Spinal cord (tissue), 10 donors: ENCODE measurements around the gene UNC5C. TPM values are rescaled to one million over a fixed set of nuclear protein-coding genes. Genes with fewer than 3 reads are reported as not detected.

ENCODE experiments used
- DNase-seq, 6 donors: peaks; one replicate each; pipeline versions ENCODE4 v3.0.0 to v3.0.0-alpha.2; 2013 to 2015; ENCODE audit warnings: low spot score in 6 of 6, low read depth in 4 of 6
- H3K27ac ChIP-seq: one replicate; pipeline ENCODE4 v1.5.1; 2013; ENCODE audit warnings: low read depth, low read length, control low read depth
- H3K27me3 ChIP-seq: one replicate; pipeline ENCODE4 v1.6.1; 2013; ENCODE audit warnings: low read length; ENCODE audit not compliant: control insufficient read depth, insufficient read depth
- H3K36me3 ChIP-seq: one replicate; pipeline ENCODE4 v1.6.1; 2013; ENCODE audit warnings: low read length; ENCODE audit not compliant: control insufficient read depth, insufficient read depth
- H3K4me1 ChIP-seq: one replicate; pipeline ENCODE4 v1.6.1; 2013; ENCODE audit warnings: low read length; ENCODE audit not compliant: control insufficient read depth, insufficient read depth
- H3K4me3 ChIP-seq: one replicate; pipeline ENCODE4 v1.5.1; 2013; ENCODE audit warnings: low read depth, low read length, control low read depth
- H3K9me3 ChIP-seq: one replicate; pipeline ENCODE4 v1.6.1; 2013; ENCODE audit warnings: low read length; ENCODE audit not compliant: control insufficient read depth, insufficient read depth
- WGBS: methylation state at CpG from one replicate; pipeline ENCODE4 v1.1.5; 2013; ENCODE audit warnings: missing lambda C conversion rate; ENCODE audit not compliant: insufficient coverage; 5-methylcytosine and 5-hydroxymethylcytosine counted together
- polyA plus RNA-seq, 2 donors: library from polyadenylated mRNA; unstranded; fragments of 120-200 nt; gene quantifications; one replicate each; pipeline ENCODE4 v1.2.1, GENCODE V29; 2013; ENCODE audit not compliant: insufficient read length in 2 of 2
- total RNA-seq, 2 donors: library from RNA; depleted of rRNA in 1 of 2; stranded (reverse); fragments of 120-200 nt in 1 of 2; fragments of >200 nt in 1 of 2; gene quantifications; one replicate each; pipeline versions ENCODE4 v1.2.3 to v1.2.4, GENCODE V29; 2013 to 2014
- donor health status: healthy.

Gene UNC5C
- total and polyA plus RNA-seq, 4 donors = 11.3 to 33.2 (median 20.7) TPM

GRCh38 chr4:95462921-95463320 is 85.9 kb downstream of the UNC5C start:
- no peaks in the 10 kb centered on the region for H3K27me3 ChIP-seq
- H3K4me3 ChIP-seq = no peak overlapping the region
- DNase-seq = no peak
- 79% methylated on average over 6 of the region's 8 CpGs for WGBS
- no peaks in the 10 kb centered on the region for H3K9me3 ChIP-seq
- H3K27ac ChIP-seq = no peak overlapping the region
- H3K36me3 ChIP-seq = no peaks in the 10 kb centered on the region
- H3K4me1 ChIP-seq = no peaks in the 10 kb centered on the region

- Histone ChIP-seq H3K36me3 (no peaks in the 10 kb centered on the region), H3K4me1 (no peaks in the 10 kb centered on the region), H3K27me3 (no peaks in the 10 kb centered on the region), H3K27ac (no peak overlapping the region), H3K4me3 (no peak overlapping the region), H3K9me3 (no peaks in the 10 kb centered on the region)
- DNase-seq = no peak
- WGBS = 62% methylated on average over 2 of the region's 4 CpGs
Measured at GRCh38 chr4:95457353-95457752, 91.4 kb downstream of the UNC5C start.

DNA sequence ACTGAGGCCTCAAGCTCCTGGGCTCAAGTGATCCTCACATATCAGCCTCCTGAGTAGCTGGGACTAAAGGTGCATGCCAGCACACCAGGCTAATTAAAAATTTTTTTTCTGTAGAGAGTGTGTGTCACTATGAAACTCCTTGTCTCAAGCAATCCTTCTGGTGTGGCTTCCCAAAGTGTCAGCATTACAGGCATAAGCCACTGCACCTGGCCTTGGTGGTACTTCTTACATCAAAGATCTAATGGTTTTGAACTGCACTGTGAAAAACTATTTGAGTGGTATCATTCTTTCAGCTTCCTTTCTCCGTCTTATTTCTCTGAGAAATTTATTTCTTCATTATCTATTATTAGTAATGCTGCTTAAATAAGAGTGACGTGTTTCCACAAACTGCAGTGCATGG is 98.5 kb downstream of the UNC5C start:
- H3K36me3 ChIP-seq = no peaks in the 10 kb centered on the region
- H3K27me3 ChIP-seq = no peaks in the 10 kb centered on the region
- no peaks in the 10 kb centered on the region for H3K9me3 ChIP-seq
- no CpG with 5 or more reads among the region's 2 CpGs for WGBS
- no peak for DNase-seq
- H3K27ac ChIP-seq = no peak overlapping the region
- H3K4me3 ChIP-seq = no peak overlapping the region
- H3K4me1 ChIP-seq = no peaks in the 10 kb centered on the region

DNA sequence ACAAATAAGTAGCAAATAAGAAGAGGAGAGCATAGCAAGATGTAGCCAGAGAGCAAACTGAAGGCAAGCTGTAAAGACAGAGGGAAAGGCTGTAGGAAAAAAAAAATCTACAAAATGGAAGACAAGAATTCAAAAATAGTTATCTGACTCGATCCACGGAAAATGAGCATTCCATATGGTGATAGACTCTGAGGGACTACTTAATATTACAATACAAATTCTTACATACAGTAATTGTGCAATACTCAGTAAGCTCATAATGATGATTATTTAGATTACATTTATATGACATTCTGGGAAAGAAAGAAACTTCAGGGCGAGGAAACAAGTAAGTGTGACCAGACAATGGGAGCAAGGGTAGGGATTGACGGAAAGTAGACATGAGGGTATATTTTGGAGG is 102.6 kb downstream of the UNC5C start:
- Histone ChIP-seq H3K9me3 (no peaks in the 10 kb centered on the region), H3K27ac (no peak overlapping the region), H3K4me1 (no peaks in the 10 kb centered on the region), H3K4me3 (no peak overlapping the region), H3K36me3 (no peaks in the 10 kb centered on the region), H3K27me3 (no peaks in the 10 kb centered on the region)
- DNase-seq = no peak
- no CpG with 5 or more reads among the region's 4 CpGs for WGBS

GRCh38 chr4:95445251-95445650 is 103.5 kb downstream of the UNC5C start:
- 100% methylated on average over 2 of the region's 5 CpGs for WGBS
- Histone ChIP-seq H3K4me3 (no peak overlapping the region), H3K4me1 (no peaks in the 10 kb centered on the region), H3K27me3 (no peaks in the 10 kb centered on the region), H3K36me3 (no peaks in the 10 kb centered on the region), H3K27ac (no peak overlapping the region), H3K9me3 (no peaks in the 10 kb centered on the region)
- DNase-seq = no peak

- Histone ChIP-seq H3K27ac (no peak overlapping the region), H3K27me3 (no peaks in the 10 kb centered on the region), H3K9me3 (no peaks in the 10 kb centered on the region), H3K36me3 (no peaks in the 10 kb centered on the region), H3K4me1 (no peaks in the 10 kb centered on the region), H3K4me3 (no peak overlapping the region)
- no CpG with 5 or more reads among the region's 5 CpGs for WGBS
- peak in 1 of 6 donors; percentile 11 for DNase-seq
Measured at GRCh38 chr4:95444812-95445211, 104.0 kb downstream of the UNC5C start.

- Histone ChIP-seq H3K4me1 (no peaks in the 10 kb centered on the region), H3K36me3 (no peaks in the 10 kb centered on the region), H3K27ac (no peak overlapping the region), H3K4me3 (no peak overlapping the region), H3K9me3 (no peaks in the 10 kb centered on the region), H3K27me3 (no peaks in the 10 kb centered on the region)
- peak in 1 of 6 donors; percentile 52 for DNase-seq
- WGBS = 26% methylated on average over 4 of the region's 4 CpGs
Measured at GRCh38 chr4:95439896-95440295, 108.9 kb downstream of the UNC5C start.

DNA sequence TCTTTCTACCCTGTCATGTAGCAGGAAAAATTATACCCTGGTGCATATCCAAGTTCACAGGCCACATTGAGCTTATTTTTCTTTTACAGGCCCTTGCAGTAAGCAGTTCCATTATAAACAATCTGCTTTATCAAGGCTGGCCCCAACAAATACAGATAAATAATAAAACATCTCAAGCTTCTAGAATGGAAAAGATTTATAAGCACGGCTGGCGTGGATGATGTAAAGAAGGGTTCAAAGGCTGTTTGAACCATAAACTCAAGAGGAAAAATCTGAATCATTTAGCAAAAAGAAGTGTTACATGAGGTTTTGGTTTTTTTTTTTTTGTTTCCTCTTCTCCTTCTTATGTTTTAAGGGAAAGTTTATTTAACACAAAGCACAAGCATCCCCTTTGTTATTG is 109.7 kb downstream of the UNC5C start:
- no peaks in the 10 kb centered on the region for H3K27me3 ChIP-seq
- H3K4me3 ChIP-seq = no peak overlapping the region
- no peak overlapping the region for H3K27ac ChIP-seq

DNA sequence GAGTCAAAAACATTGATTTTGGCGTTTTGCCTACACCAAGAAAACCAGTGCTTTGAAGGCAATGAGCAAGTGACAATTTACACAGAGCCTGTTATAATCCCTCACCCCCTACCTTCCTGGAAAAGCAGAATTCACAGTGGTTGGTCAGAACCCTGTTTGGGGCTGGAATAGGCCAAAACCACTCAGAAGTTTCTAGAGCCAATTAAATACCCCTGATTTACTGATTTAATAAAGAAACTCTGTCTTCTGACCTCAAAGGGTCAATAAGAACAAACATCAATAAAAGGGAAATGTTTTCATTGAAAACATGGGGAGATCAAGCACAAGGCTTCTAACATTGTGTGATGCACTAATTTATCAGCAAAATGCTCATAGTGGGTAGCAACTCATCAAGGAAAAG is 116.3 kb downstream of the UNC5C start:
- WGBS = no CpG with 5 or more reads among the region's 1 CpG
- Histone ChIP-seq H3K27me3 (no peaks in the 10 kb centered on the region), H3K36me3 (no peaks in the 10 kb centered on the region), H3K4me1 (no peaks in the 10 kb centered on the region), H3K27ac (no peak overlapping the region), H3K9me3 (no peaks in the 10 kb centered on the region), H3K4me3 (no peak overlapping the region)
- DNase-seq = peak in 2 of 6 donors; percentile 64 to 70

More for the DNA sequence above, 109.7 kb downstream of the UNC5C start:
- Histone ChIP-seq H3K9me3 (no peaks in the 10 kb centered on the region), H3K36me3 (no peaks in the 10 kb centered on the region), H3K4me1 (no peaks in the 10 kb centered on the region)
- no CpG with 5 or more reads among the region's 2 CpGs for WGBS
- DNase-seq = peak in 1 of 6 donors; percentile 11

DNA sequence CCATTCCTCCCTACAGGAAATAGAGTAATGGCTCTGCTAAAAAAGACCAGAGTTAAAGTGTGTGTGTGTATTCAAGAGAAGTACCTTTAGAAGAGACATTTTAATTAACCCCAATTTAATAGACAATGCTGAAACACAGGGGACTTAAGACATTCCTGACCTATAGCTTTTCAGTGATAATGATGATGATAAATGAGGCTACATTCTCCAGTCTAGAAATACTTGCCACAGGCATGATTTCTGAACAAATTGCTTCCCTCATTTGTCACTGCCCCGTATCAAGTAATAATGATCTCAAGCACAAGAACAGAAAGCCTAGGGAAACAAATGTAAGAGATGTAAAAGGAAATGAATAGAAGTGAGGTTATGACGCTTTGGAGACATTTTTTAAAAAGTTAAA is 117.1 kb downstream of the UNC5C start:
- 83% methylated on average over 1 of the region's 2 CpGs for WGBS
- no peaks in the 10 kb centered on the region for H3K9me3 ChIP-seq
- no peaks in the 10 kb centered on the region for H3K27me3 ChIP-seq
- peak in 1 of 6 donors; percentile 30 for DNase-seq
- no peaks in the 10 kb centered on the region for H3K36me3 ChIP-seq
- no peak overlapping the region for H3K4me3 ChIP-seq
- no peaks in the 10 kb centered on the region for H3K4me1 ChIP-seq
- H3K27ac ChIP-seq = no peak overlapping the region
